Gastroesophageal sphincter (tissue), 3 donors: ENCODE data around the gene KCNK7.

ENCODE experiments used
- CTCF ChIP-seq, 4 experiments: fragments of 200-600 bp in 2 of 4; fragments of 450-650 bp in 2 of 4; sonication (generic) in 1 of 4; IDR thresholded peaks; one replicate each; pipeline ENCODE4 v1.5.1; 2017 to 2019; ENCODE audit warnings: antibody characterized with exemption in 4 of 4, mild to moderate bottlenecking in 2 of 4, moderate library complexity in 2 of 4
- EP300 ChIP-seq: sonication (generic); formaldehyde crosslinking; IDR thresholded peaks from one replicate; pipeline ENCODE4 v1.6.1; 2017; ENCODE audit warnings: antibody characterized with exemption, mild to moderate bottlenecking
- POLR2A ChIP-seq, 2 donors: fragments of 450-650 bp; IDR thresholded peaks; one replicate each; pipeline ENCODE4 v1.6.1; 2017; ENCODE audit warnings: antibody characterized with exemption in 2 of 2, mild to moderate bottlenecking in 2 of 2, moderate library complexity in 1 of 2
- POLR2AphosphoS5 ChIP-seq: sonication (generic); formaldehyde crosslinking; IDR thresholded peaks from one replicate; pipeline ENCODE4 v1.6.1; 2017; ENCODE audit warnings: antibody characterized with exemption

- TF ChIP-seq CTCF (IDR thresholded peaks at IDR 0.05) (no peak), POLR2A (IDR thresholded peaks at IDR 0.05) (no peak), POLR2AphosphoS5 (no peak), EP300 (no peak)
These were observed 11.5 kb downstream of the KCNK7 start for GRCh38 chr11:65584106-65584505.
